Esophagus squamous epithelium (tissue), 4 donors: ENCODE data around the gene SECISBP2.

Source experiments
- CTCF ChIP-seq, 6 experiments: fragments of 450-650 bp in 4 of 6; fragments of 200-600 bp in 2 of 6; sonication (generic) in 2 of 6; IDR thresholded peaks; one replicate each; pipeline ENCODE4 v1.5.1; 2016 to 2019; ENCODE audit warnings: antibody characterized with exemption in 6 of 6, mild to moderate bottlenecking in 4 of 6, moderate library complexity in 4 of 6
- POLR2A ChIP-seq, 4 donors: fragments of 450-650 bp; IDR thresholded peaks; one replicate each; pipeline ENCODE4 v1.6.1; 2017; ENCODE audit warnings: antibody characterized with exemption in 4 of 4, mild to moderate bottlenecking in 4 of 4, moderate library complexity in 3 of 4

GRCh38 chr9:89352451-89352850, 34.2 kb downstream of the SECISBP2 start:
- no peak for TF ChIP-seq CTCF (IDR thresholded peaks at IDR 0.05)
- TF ChIP-seq POLR2A (IDR thresholded peaks at IDR 0.05), result no peak
